ENCODE measurements around the gene TNXB. TPM values are rescaled to one million over a fixed set of nuclear protein-coding genes. Genes with fewer than 3 reads are reported as not detected.
A peak's percentile ranks its signal among the peaks of the same experiment; 100 is the strongest.

The TNXB gene
- polyA plus RNA-seq, 2 of the 4 experiments (the other 2 are of a cell fraction): 0.80 to 1.7 TPM

GRCh38 chr6:32107406-32107805 is 1.7 kb downstream of the TNXB start:
- ChIA-PET CTCF (interaction anchor here (0.6 to 5.5 kb wide), 3 partner anchors 10 to 44 kb away, joined by 3 to 39 read pairs (median 5); no protein-coding TSS in a partner anchor), POLR2A (interaction anchor here (0.5 to 1.5 kb wide), 2 partner anchors 14 to 21 kb away, joined by 3 read pairs; partner anchors contain the start of gene ATF6B)
- no peaks in the 10 kb centered on the region for H3K9me3 ChIP-seq
- H3K27ac ChIP-seq: no peak overlapping the region
- peak overlapping the region; percentile 41; the same call in 1 of the 3 replicates for H3K4me2 ChIP-seq
- TF ChIP-seq BCL3 (IDR thresholded peaks at IDR 0.05) (no peak), MAX (IDR thresholded peaks at IDR 0.05) (no peak), CBX2 (IDR thresholded peaks at IDR 0.05; ENCODE audit: borderline replicate concordance, low read depth) (no peak)
- WGBS (ENCODE audit: missing lambda C conversion rate): 100% methylated on average over 1 of the region's 1 CpG
- no peak overlapping the region for H3K4me3 ChIP-seq
- FAIRE-seq: no peak
- peaks cover 15% of the 10 kb centered on the region for H3K4me1 ChIP-seq
- ATAC-seq: no peak
- DNase-seq (ENCODE audit: low read depth in 1 of 2, low spot score in 1 of 2): no peak

- CTCF ChIA-PET: interaction anchor here (4.3 to 5.5 kb wide), 2 partner anchors 12 kb away, joined by 33 to 39 read pairs; no protein-coding TSS in a partner anchor
- TF ChIP-seq RARB (CRISPR knock-in tag; IDR thresholded peaks at IDR 0.05): no peak
- peak; percentile 84 for TF ChIP-seq REST (IDR thresholded peaks at IDR 0.05)
- no peak for TF ChIP-seq SMC3 (IDR thresholded peaks at IDR 0.05)
- TF ChIP-seq EHMT2 (IDR thresholded peaks at IDR 0.05; ENCODE audit: low read depth): peak; percentile 48; the same call in 1 of the 2 replicates
- no peak for TF ChIP-seq MAZ (IDR thresholded peaks at IDR 0.05; ENCODE audit: borderline replicate concordance, low read depth, low read length)
- no peak for TF ChIP-seq POLR2A (IDR thresholded peaks at IDR 0.05; ENCODE audit: low read length)
- no peak for TF ChIP-seq KDM1A (IDR thresholded peaks at IDR 0.05; ENCODE audit: low read depth)
- ATAC-seq: no peak
- H3K4me1 ChIP-seq: peaks cover 15% of the 10 kb centered on the region
- no peak overlapping the region for H3K4me3 ChIP-seq
- no peak for FAIRE-seq
- POLR2A ChIA-PET: no interaction called here
- no peaks in the 10 kb centered on the region for H3K9me3 ChIP-seq
- DNase-seq (ENCODE audit: low read depth in 1 of 2, low spot score in 1 of 2): no peak
- H3K27ac ChIP-seq: no peak overlapping the region
- H3K4me2 ChIP-seq: no peak overlapping the region
- 63% methylated on average over 4 of the region's 4 CpGs for WGBS (ENCODE audit: missing lambda C conversion rate)
Measured at GRCh38 chr6:32105433-32105832, 3.7 kb downstream of the TNXB start.

- ATAC-seq (no peak), DNase-seq (ENCODE audit: low read depth in 1 of 2, low spot score in 1 of 2) (no peak), FAIRE-seq (no peak)
- Histone ChIP-seq H3K4me2 (no peak overlapping the region), H3K9me3 (no peaks in the 10 kb centered on the region), H3K4me1 (peaks cover 1% of the 10 kb centered on the region; the same call in 1 of the 3 replicates), H3K27ac (no peak overlapping the region), H3K4me3 (no peak overlapping the region)
- POLR2A ChIA-PET: no interaction called here
- 93% methylated on average over 3 of the region's 3 CpGs for WGBS (ENCODE audit: missing lambda C conversion rate)
- CTCF ChIA-PET: interaction anchor here (0.8 to 4.3 kb wide), 3 partner anchors 14 to 684 kb away, joined by 4 to 33 read pairs (median 5); no protein-coding TSS in a partner anchor
- TF ChIP-seq HMGXB4 (CRISPR knock-in tag; IDR thresholded peaks at IDR 0.05; ENCODE audit: borderline replicate concordance): no peak
- no peak for TF ChIP-seq RFX5 (IDR thresholded peaks at IDR 0.05)
- no peak for TF ChIP-seq HEYL (CRISPR knock-in tag; IDR thresholded peaks at IDR 0.05)
- no peak for TF ChIP-seq ELK1 (IDR thresholded peaks at IDR 0.05; ENCODE audit: low read depth, low read length)
- TF ChIP-seq KDM5A (IDR thresholded peaks at IDR 0.05): no peak
- no peak for TF ChIP-seq HOXB13 (CRISPR knock-in tag; IDR thresholded peaks at IDR 0.05; ENCODE audit: low read depth)
- no peak for TF ChIP-seq ESRRA (IDR thresholded peaks at IDR 0.05; ENCODE audit: borderline replicate concordance, low read length)
- no peak for TF ChIP-seq EHMT2 (IDR thresholded peaks at IDR 0.05; ENCODE audit: low read depth)
- TF ChIP-seq CHD2 (IDR thresholded peaks at IDR 0.05; ENCODE audit: low read length, partially characterized antibody): no peak
- no peak for TF ChIP-seq FOXS1 (CRISPR knock-in tag; IDR thresholded peaks at IDR 0.05)
- TF ChIP-seq ZFP36 (IDR thresholded peaks at IDR 0.05; ENCODE audit: borderline replicate concordance, partially characterized antibody): no peak
- no peak for TF ChIP-seq POLR2A (IDR thresholded peaks at IDR 0.05; ENCODE audit: low read length)
- no peak for TF ChIP-seq NR3C1 (IDR thresholded peaks at IDR 0.05)
- no peak for TF ChIP-seq GATA3 (IDR thresholded peaks at IDR 0.05; ENCODE audit: borderline replicate concordance)
- no peak for TF ChIP-seq USF2 (IDR thresholded peaks at IDR 0.05)
- no peak for TF ChIP-seq JUNB (IDR thresholded peaks at IDR 0.05)
- no peak for TF ChIP-seq MAX (IDR thresholded peaks at IDR 0.05)
Measured at GRCh38 chr6:32102255-32102654, 6.9 kb downstream of the TNXB start.
